ENCODE results near the gene CCDC187. TPM values are rescaled to one million over a fixed set of nuclear protein-coding genes. Genes with fewer than 3 reads are reported as not detected.

The CCDC187 gene
- total RNA-seq, 1 donor from 2014 or later: not detected

DNA sequence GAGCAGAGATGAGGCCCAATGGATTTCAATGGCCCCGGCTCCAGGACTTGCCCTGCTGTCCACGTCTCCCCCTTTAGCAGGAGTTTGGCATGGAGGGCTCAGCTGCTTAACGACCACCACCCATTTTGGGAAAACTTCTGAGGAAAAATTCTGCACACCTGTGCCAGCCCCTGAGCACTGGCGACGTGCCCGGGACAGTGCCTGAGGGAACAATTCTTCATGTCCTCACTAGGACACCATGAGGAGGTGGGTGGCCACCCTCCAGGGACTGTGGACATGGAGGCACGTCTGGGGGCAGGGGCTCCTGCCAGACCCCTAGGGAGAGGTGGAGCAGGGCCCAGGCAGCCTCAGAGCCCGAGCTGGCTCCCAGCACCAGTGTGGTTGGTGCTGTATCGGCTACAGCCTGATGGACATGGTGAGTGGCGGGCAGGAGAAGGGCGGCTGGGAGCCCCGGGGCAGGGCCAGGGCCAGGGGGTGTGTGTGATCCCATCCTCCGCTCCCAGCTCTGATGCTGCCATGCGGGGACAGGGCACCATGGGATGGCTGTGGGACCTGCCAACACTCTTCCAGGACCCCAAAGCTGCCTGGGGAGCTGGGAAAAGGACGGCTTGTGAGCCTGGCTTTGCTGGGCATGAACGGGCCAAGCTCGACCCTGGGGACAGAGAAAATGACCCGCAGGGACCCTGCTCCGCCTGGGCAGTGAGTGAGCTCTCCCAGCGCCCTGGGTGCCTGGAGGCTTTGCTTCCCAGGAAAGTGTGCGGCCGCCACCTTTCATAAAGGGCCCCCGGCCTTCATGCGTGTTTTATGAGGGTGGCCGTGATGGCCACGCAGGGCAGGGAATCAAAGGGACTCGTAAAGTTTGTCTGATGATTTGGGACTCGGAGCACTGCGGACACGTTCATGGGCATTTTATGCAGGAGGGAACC, 54.7 kb downstream of the CCDC187 start:
- Histone ChIP-seq H3K4me3 (no peak overlapping the region), H3K9me3 (no peaks in the 10 kb centered on the region), H3K36me3 (no peaks in the 10 kb centered on the region), H3K27ac (no peak overlapping the region), H3K4me1 (peaks cover 15% of the 10 kb centered on the region), H3K27me3 (no peaks in the 10 kb centered on the region)
- no peak for DNase-seq (ENCODE audit: extremely low spot score in 2 of 2)
- intact Hi-C loops (cut with DNase I): no loop called here
- TF ChIP-seq POLR2AphosphoS5 (IDR thresholded peaks at IDR 0.05; ENCODE audit: insufficient read depth in 1 of 2, low read depth in 1 of 2) (no peak), POLR2A (IDR thresholded peaks at IDR 0.05) (no peak)
- TF ChIP-seq, protein P1, sequence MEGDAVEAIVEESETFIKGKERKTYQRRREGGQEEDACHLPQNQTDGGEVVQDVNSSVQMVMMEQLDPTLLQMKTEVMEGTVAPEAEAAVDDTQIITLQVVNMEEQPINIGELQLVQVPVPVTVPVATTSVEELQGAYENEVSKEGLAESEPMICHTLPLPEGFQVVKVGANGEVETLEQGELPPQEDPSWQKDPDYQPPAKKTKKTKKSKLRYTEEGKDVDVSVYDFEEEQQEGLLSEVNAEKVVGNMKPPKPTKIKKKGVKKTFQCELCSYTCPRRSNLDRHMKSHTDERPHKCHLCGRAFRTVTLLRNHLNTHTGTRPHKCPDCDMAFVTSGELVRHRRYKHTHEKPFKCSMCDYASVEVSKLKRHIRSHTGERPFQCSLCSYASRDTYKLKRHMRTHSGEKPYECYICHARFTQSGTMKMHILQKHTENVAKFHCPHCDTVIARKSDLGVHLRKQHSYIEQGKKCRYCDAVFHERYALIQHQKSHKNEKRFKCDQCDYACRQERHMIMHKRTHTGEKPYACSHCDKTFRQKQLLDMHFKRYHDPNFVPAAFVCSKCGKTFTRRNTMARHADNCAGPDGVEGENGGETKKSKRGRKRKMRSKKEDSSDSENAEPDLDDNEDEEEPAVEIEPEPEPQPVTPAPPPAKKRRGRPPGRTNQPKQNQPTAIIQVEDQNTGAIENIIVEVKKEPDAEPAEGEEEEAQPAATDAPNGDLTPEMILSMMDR (IDR thresholded peaks at IDR 0.05): no peak

DNA sequence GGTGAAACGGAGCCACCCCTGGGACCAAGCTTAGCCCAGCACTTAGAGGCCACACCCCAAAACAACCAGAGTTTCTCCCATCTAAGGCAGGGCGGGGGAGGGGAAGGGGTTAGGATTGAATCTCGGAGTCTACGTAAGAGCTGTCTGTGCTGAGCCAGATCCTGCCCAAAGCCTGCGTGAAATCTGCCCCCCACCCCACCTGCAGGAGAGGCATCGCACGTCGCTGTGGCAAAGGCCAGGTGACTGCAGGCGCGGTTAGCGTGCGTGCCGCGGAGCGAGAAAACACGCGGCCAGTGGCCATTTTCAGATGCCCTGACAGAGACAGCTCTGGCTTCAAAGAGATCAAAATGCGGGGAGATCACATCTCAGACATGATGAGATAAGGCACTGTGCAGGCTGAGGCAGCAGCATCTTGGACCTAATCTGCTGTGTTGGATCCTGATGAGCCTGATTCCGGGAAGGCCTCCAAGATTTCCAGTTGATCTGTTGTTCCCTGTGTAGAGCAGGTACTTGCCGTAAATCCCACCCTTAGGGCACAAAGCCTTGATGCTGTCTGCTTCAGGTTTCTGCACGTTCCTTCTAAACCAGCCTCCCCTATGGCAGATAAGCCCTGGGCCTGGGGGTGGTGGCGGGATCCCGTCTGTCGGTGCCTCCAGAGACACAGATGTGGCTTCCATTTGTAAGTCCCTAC, 55.8 kb downstream of the CCDC187 start:
- H3K36me3 ChIP-seq: no peaks in the 10 kb centered on the region
- intact Hi-C loops (cut with DNase I): no loop called here
- no peak for DNase-seq (ENCODE audit: extremely low spot score in 2 of 2)

DNA sequence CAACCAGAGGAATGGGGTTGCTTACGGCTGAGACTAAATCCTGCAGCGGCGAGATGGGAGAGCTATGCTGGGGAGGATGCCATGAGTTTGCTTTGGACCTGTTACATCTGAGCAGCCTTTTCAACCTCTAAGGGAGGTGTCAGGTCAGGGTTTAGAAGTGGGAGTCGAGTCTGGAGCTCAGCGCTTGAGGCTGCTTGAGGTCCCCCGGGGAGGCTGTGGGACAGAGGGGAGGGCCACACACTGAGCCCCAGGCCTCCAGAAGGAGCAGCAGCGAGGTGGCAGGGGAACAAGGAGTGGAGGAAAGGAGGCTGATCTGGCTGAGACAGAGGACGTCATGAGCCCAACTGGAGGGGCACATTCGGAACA, 56.4 kb downstream of the CCDC187 start:
- Histone ChIP-seq H3K36me3 (no peaks in the 10 kb centered on the region), H3K27ac (no peak overlapping the region), H3K4me3 (no peak overlapping the region), H3K4me1 (peaks cover 27% of the 10 kb centered on the region), H3K27me3 (no peaks in the 10 kb centered on the region), H3K9me3 (no peaks in the 10 kb centered on the region)
- no peak for DNase-seq (ENCODE audit: extremely low spot score in 2 of 2)
- intact Hi-C loops (cut with DNase I): no loop called here
- TF ChIP-seq, protein P1 (IDR thresholded peaks at IDR 0.05): no peak
- TF ChIP-seq POLR2AphosphoS5 (IDR thresholded peaks at IDR 0.05; ENCODE audit: insufficient read depth in 1 of 2, low read depth in 1 of 2): no peak
- TF ChIP-seq POLR2A (IDR thresholded peaks at IDR 0.05): no peak

More for the DNA sequence above, 55.8 kb downstream of the CCDC187 start:
- no peaks in the 10 kb centered on the region for H3K9me3 ChIP-seq
- H3K4me3 ChIP-seq: no peak overlapping the region
- TF ChIP-seq, protein P1 (IDR thresholded peaks at IDR 0.05): no peak
- TF ChIP-seq POLR2A (IDR thresholded peaks at IDR 0.05) (no peak), POLR2AphosphoS5 (IDR thresholded peaks at IDR 0.05; ENCODE audit: insufficient read depth in 1 of 2, low read depth in 1 of 2) (no peak)
- H3K4me1 ChIP-seq: peaks cover 26% of the 10 kb centered on the region
- H3K27me3 ChIP-seq: no peaks in the 10 kb centered on the region
- no peak overlapping the region for H3K27ac ChIP-seq

- no peak for DNase-seq (ENCODE audit: extremely low spot score in 2 of 2)
- Histone ChIP-seq H3K9me3 (no peaks in the 10 kb centered on the region), H3K27ac (no peak overlapping the region), H3K36me3 (no peaks in the 10 kb centered on the region), H3K4me3 (no peak overlapping the region), H3K4me1 (peaks cover 27% of the 10 kb centered on the region), H3K27me3 (no peaks in the 10 kb centered on the region)
- no peak for TF ChIP-seq POLR2A (IDR thresholded peaks at IDR 0.05)
- no peak for TF ChIP-seq POLR2AphosphoS5 (IDR thresholded peaks at IDR 0.05; ENCODE audit: insufficient read depth in 1 of 2, low read depth in 1 of 2)
- TF ChIP-seq, protein P1 (IDR thresholded peaks at IDR 0.05): no peak
- intact Hi-C loops (cut with DNase I): no loop called here
Observed at GRCh38 chr9:136246849-136247550, 56.9 kb downstream of the CCDC187 start.
